Peyer's patch (tissue), 4 donors: ENCODE measurements around the gene IFT25.

Experiments
- POLR2A ChIP-seq, 2 donors: fragments of 450-650 bp; IDR thresholded peaks; one replicate each; pipeline ENCODE4 v1.5.1; 2017; ENCODE audit warnings: antibody characterized with exemption in 2 of 2, mild to moderate bottlenecking in 2 of 2, moderate library complexity in 2 of 2
- TF ChIP-seq, protein P1 (sequence below), 6 experiments: fragments of 450-650 bp in 4 of 6; fragments of 200-600 bp in 2 of 6; sonication (generic) in 1 of 6; IDR thresholded peaks; one replicate each; pipeline ENCODE4 v1.5.1; 2017 to 2019; ENCODE audit warnings: antibody characterized with exemption in 6 of 6, mild to moderate bottlenecking in 3 of 6, moderate library complexity in 1 of 6

DNA sequence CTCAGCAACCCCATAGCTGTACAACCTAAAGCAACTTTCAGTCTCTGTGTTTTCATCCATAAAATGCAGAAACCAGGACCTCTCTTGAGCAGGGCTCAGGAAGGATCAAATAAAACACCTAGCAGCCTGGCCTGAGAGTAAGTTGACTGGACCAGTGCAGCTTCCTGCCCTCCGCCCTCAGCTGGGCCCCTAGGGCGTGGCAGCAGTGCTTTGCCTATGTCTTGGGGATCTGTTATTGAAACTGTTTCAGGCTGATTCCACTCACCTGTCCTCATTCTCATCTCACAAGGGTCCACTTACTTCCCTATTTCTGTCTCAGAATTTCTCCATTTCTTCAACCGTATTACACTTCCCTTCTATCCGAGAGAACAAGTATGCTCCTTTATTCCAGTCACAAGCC, 18.0 kb upstream of the IFT25 start:
- TF ChIP-seq, protein P1, sequence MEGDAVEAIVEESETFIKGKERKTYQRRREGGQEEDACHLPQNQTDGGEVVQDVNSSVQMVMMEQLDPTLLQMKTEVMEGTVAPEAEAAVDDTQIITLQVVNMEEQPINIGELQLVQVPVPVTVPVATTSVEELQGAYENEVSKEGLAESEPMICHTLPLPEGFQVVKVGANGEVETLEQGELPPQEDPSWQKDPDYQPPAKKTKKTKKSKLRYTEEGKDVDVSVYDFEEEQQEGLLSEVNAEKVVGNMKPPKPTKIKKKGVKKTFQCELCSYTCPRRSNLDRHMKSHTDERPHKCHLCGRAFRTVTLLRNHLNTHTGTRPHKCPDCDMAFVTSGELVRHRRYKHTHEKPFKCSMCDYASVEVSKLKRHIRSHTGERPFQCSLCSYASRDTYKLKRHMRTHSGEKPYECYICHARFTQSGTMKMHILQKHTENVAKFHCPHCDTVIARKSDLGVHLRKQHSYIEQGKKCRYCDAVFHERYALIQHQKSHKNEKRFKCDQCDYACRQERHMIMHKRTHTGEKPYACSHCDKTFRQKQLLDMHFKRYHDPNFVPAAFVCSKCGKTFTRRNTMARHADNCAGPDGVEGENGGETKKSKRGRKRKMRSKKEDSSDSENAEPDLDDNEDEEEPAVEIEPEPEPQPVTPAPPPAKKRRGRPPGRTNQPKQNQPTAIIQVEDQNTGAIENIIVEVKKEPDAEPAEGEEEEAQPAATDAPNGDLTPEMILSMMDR (IDR thresholded peaks at IDR 0.05), result no peak
- no peak for TF ChIP-seq POLR2A (IDR thresholded peaks at IDR 0.05)
